Measurements from ENCODE around the gene PATJ. TPM values are rescaled to one million over a fixed set of nuclear protein-coding genes. Genes with fewer than 3 reads are reported as not detected.
"Not testable (repeated sequence)": the region's sequence is repeated elsewhere in the genome, so short reads cannot be mapped to it uniquely, and the experiment has no call there.

Gene PATJ
- total RNA-seq, 4 donors from 2014 or later = 24.3 to 36.3 (median 28.8) TPM

DNA sequence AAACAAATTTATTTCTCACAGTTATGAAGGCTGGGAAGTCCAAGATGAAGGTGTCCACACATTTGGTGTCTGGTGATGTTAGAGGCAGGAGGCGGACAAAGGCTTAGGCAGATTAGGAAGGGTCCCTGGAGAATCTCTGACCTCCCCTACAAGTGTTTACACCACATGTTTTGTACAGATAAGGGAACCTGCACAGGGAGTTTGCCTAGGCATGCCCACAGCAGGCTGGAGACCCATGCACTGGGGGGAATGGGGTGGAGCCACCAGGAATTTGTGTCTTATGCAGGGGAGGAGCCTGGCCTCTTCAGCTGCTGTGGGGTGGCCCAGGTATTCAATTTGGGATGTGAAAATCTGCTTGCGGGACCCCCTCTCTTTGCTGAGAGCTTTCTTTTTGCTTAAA lies 131.3 kb downstream of the PATJ start:
- Histone ChIP-seq H3K27ac (no peak overlapping the region), H3K36me3 (peaks cover 0 to 40% (median 0%) of the 10 kb centered on the region in 3 donors), H3K27me3 (no peaks in the 10 kb centered on the region), H3K4me3 (no peak overlapping the region), H3K9me3 (peaks cover 0 to 17% (median 0%) of the 10 kb centered on the region in 4 donors), H3K4me1 (no peaks in the 10 kb centered on the region)
- no peak for DNase-seq (ENCODE audit: low spot score in 2 of 2)
- WGBS, 2 donors = 98% methylated on average over 2 of the region's 2 CpGs
- TF ChIP-seq EP300 (IDR thresholded peaks at IDR 0.05) = no peak
- TF ChIP-seq, protein P1, sequence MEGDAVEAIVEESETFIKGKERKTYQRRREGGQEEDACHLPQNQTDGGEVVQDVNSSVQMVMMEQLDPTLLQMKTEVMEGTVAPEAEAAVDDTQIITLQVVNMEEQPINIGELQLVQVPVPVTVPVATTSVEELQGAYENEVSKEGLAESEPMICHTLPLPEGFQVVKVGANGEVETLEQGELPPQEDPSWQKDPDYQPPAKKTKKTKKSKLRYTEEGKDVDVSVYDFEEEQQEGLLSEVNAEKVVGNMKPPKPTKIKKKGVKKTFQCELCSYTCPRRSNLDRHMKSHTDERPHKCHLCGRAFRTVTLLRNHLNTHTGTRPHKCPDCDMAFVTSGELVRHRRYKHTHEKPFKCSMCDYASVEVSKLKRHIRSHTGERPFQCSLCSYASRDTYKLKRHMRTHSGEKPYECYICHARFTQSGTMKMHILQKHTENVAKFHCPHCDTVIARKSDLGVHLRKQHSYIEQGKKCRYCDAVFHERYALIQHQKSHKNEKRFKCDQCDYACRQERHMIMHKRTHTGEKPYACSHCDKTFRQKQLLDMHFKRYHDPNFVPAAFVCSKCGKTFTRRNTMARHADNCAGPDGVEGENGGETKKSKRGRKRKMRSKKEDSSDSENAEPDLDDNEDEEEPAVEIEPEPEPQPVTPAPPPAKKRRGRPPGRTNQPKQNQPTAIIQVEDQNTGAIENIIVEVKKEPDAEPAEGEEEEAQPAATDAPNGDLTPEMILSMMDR (IDR thresholded peaks at IDR 0.05) = no peak
- TF ChIP-seq POLR2A (IDR thresholded peaks at IDR 0.05) = no peak

DNA sequence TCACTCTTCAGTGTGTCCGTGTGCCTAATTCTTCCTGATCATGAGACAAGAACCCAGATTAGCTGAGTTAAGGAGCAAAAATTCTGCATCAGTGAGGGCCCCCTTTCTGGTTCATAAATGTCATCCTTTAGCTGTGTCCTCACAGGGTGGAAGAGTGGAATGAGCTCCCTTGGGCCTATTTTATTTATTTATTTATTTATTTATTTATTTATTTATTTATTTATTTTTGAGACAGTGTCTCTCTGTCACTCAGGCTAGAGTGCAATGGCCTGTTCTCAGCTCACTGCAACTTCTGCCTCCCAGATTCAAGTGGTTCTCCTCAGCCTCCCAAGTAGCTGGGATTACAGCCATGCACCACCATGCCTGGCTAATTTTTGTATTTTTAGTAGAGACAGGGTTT lies 131.7 kb downstream of the PATJ start:
- TF ChIP-seq POLR2A (IDR thresholded peaks at IDR 0.05) = no peak
- peaks cover 0 to 37% (median 0%) of the 10 kb centered on the region in 3 donors for H3K36me3 ChIP-seq
- no peak for DNase-seq (ENCODE audit: low spot score in 2 of 2)
- no peaks in the 10 kb centered on the region for H3K27me3 ChIP-seq
- H3K27ac ChIP-seq = no peak overlapping the region
- H3K4me3 ChIP-seq = no peak overlapping the region
- no peaks in the 10 kb centered on the region for H3K4me1 ChIP-seq
- peaks cover 0 to 17% (median 0%) of the 10 kb centered on the region in 4 donors for H3K9me3 ChIP-seq
- 97 to 100% methylated on average over 1 of the region's 1 CpG for WGBS, 2 donors

DNA sequence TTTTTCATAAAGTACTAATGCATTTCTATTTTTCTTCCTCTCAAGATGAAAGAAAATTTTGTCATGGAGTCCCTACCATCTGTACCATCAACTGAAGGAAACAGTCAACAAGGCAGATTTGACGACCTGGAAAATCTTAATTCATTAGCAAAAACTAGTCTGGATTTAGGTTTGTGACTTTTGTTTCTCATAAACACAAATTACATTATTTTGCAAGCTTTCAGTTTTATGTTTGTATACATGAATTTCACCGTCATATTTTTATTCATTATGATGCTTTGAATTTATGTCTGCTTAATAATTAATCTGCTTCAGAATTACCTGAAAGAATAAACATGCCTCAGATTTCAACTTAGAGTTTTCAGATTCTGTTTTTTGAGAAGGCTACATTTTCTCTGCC lies 132.9 kb downstream of the PATJ start:
- no peak for DNase-seq (ENCODE audit: low spot score in 2 of 2)
- no peaks in the 10 kb centered on the region for H3K4me1 ChIP-seq
- H3K36me3 ChIP-seq = peaks cover 0 to 30% (median 0%) of the 10 kb centered on the region in 3 donors
- peaks cover 0 to 7% (median 0%) of the 10 kb centered on the region in 4 donors for H3K9me3 ChIP-seq
- H3K4me3 ChIP-seq = no peak overlapping the region
- 93 to 96% methylated on average over 2 of the region's 2 CpGs for WGBS, 2 donors
- no peaks in the 10 kb centered on the region for H3K27me3 ChIP-seq
- H3K27ac ChIP-seq = no peak overlapping the region
- TF ChIP-seq EP300 (IDR thresholded peaks at IDR 0.05) (no peak), POLR2A (IDR thresholded peaks at IDR 0.05) (no peak)
- TF ChIP-seq, protein P1 (IDR thresholded peaks at IDR 0.05) = no peak

DNA sequence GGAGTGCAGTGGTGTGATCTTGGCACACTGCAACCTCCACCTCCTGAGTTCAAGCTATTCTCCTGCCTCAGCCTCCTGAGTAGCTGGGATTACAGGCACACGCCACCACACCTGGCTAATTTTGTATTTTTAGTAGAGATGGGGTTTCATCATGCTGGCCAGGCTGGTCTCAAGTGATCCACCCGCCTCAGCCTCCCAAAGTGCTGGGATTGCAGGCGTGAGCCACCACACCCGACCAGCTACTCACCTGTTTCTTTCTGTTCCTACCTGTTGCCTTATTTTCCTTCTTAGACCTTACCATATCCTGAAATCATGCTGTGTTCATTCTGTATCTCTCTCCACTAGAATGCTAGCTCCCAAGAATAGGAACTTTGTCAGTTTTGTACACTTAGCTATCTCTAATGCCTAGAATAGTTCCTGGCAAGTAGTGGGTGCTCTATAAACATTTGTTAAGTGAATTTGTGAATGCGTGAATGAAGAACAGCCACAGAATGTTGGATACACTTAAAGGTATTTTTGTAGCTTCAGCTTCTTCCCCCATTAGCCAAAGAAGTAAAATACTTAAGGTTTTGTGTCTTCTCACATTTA lies 137.7 kb downstream of the PATJ start:
- WGBS, 2 donors = 95% methylated on average over 5 of the region's 5 CpGs
- DNase-seq (ENCODE audit: low spot score in 2 of 2); H3K4me1 ChIP-seq; H3K27me3 ChIP-seq; H3K9me3 ChIP-seq; H3K27ac ChIP-seq; H3K4me3 ChIP-seq: not testable (repeated sequence)
- peaks cover 0 to 24% (median 0%) of the 10 kb centered on the region in 3 donors for H3K36me3 ChIP-seq

DNA sequence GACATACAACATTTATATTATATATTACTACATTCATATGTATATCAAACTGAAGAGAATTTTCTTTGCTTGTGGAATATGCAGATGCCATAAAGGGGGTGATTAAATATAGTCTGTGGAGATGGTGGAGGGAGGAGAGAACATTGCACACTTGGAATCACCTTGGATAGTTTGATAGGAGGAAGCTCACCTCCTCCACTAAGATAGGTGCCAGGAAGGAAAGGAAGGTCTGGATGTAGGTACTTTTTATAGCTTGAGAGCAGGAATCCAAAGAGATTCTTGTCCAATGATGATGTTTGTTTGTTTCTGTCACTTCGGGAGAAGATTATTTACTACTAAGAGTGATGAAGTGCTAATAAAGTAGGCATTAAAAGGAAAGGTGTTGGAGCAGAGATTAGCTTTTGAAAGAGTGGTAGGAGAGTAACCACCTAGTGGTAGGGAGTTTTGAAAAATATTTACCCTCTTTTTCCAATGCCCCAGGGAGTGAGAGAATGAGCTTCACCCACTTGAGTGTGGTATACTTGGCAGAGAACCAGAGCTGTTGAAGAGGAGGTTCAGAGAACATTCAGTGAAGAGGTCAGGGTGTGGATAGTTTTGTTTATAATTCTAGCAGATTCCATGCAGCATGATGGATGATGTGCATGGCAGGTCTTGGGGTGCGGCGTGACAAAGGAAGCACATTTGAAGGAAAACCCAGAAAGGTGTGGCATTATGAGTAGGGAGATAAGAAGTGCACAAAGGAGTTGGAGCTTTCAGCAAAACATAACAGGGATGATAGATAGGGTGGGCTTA lies 145.0 kb downstream of the PATJ start:
- peak in 1 of 2 donors; percentile 6 for DNase-seq (ENCODE audit: low spot score in 2 of 2)
- Histone ChIP-seq H3K27ac (peak overlapping the region in 2 of 4 donors; percentile 38 to 80), H3K9me3 (no peaks in the 10 kb centered on the region), H3K27me3 (no peaks in the 10 kb centered on the region), H3K36me3 (peaks cover 0 to 3% (median 0%) of the 10 kb centered on the region in 3 donors), H3K4me3 (no peak overlapping the region), H3K4me1 (peaks cover 0 to 27% (median 0%) of the 10 kb centered on the region in 4 donors)
- WGBS, 2 donors = 79 to 83% methylated on average over 3 of the region's 3 CpGs
- peak; percentile 34 to 47 for TF ChIP-seq EP300 (IDR thresholded peaks at IDR 0.05)
- TF ChIP-seq POLR2A (IDR thresholded peaks at IDR 0.05) = no peak
- TF ChIP-seq, protein P1 (IDR thresholded peaks at IDR 0.05) = peak in 1 of 5 experiments; percentile 36

DNA sequence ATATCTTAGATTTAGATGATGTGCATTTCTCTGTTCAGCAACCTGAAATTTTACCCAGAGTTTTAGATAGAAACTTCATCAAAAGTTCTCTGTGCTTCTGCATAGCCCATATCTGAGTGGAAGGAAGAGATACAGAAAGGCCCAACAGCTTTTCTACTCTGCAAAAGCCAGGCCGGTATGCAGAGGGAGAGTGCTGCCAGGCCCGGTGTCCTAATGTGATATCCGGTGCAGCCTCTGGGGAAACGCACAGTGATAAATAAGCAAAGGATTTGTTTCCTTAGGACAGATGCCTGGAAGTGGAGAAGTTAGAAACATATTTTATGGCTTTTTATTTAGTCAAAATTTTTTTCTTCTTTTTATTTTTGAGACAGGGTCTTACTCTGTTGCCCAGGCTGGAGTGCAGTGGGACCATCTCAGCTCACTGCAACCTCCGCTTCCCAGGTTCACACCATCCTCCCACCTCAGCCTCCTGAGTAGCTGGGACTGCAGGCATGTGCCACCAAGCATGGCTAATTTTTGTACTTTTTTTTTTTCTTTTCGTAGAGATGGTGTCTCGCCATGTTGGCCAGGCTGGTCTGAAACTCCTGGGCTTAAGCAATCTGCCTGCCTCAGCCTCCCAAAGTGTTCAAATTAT lies 145.8 kb downstream of the PATJ start:
- Histone ChIP-seq H3K27me3 (no peaks in the 10 kb centered on the region), H3K27ac (peak overlapping the region; percentile 10 to 80 (median 32)), H3K36me3 (no peaks in the 10 kb centered on the region), H3K4me3 (no peak overlapping the region), H3K4me1 (peaks cover 0 to 27% (median 0%) of the 10 kb centered on the region in 4 donors), H3K9me3 (no peaks in the 10 kb centered on the region)
- TF ChIP-seq, protein P1 (IDR thresholded peaks at IDR 0.05) = no peak
- peak in 1 of 2 donors; percentile 10 for TF ChIP-seq EP300 (IDR thresholded peaks at IDR 0.05)
- WGBS, 2 donors = 54 to 63% methylated on average over 7 of the region's 7 CpGs
- DNase-seq (ENCODE audit: low spot score in 2 of 2) = peak; percentile 57 to 60

All from tibial nerve (tissue), 4 donors.